ENCODE data around the gene S1PR4. TPM values are rescaled to one million over a fixed set of nuclear protein-coding genes. Genes with fewer than 3 reads are reported as not detected.

S1PR4 gene
- total RNA-seq, 2 donors from 2014 or later = not detected

GRCh38 chr19:3160219-3160618, 18.4 kb upstream of the S1PR4 start:
- Mint-ChIP-seq H3K36me3 (ENCODE audit: low read depth) (no peaks in the 10 kb centered on the region), H3K27me3 (ENCODE audit: insufficient read depth) (peaks cover 23% of the 10 kb centered on the region), H3K4me3 (no peak overlapping the region), H3K27ac (no peak overlapping the region), H3K9me3 (peaks cover 5% of the 10 kb centered on the region), H3K4me1 (peaks cover 4% of the 10 kb centered on the region)
- TF ChIP-seq, protein P1, sequence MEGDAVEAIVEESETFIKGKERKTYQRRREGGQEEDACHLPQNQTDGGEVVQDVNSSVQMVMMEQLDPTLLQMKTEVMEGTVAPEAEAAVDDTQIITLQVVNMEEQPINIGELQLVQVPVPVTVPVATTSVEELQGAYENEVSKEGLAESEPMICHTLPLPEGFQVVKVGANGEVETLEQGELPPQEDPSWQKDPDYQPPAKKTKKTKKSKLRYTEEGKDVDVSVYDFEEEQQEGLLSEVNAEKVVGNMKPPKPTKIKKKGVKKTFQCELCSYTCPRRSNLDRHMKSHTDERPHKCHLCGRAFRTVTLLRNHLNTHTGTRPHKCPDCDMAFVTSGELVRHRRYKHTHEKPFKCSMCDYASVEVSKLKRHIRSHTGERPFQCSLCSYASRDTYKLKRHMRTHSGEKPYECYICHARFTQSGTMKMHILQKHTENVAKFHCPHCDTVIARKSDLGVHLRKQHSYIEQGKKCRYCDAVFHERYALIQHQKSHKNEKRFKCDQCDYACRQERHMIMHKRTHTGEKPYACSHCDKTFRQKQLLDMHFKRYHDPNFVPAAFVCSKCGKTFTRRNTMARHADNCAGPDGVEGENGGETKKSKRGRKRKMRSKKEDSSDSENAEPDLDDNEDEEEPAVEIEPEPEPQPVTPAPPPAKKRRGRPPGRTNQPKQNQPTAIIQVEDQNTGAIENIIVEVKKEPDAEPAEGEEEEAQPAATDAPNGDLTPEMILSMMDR (conservative IDR thresholded peaks at IDR 0.05) = no peak
- no peak overlapping the region for H3K27ac ChIP-seq (ENCODE audit: low read depth, low read length)
- H3K4me1 ChIP-seq (ENCODE audit: control insufficient read depth, insufficient read depth, low read length) = no peaks in the 10 kb centered on the region
- no peak for DNase-seq
- no peaks in the 10 kb centered on the region for H3K9me3 ChIP-seq (ENCODE audit: control insufficient read depth, low read length)
- no peak overlapping the region for H3K4me3 ChIP-seq (ENCODE audit: low read length)
- no peak overlapping the region for H3K9ac ChIP-seq (ENCODE audit: extremely low read depth, low read length, poor library complexity, severe bottlenecking)
- no peaks in the 10 kb centered on the region for H3K36me3 ChIP-seq (ENCODE audit: control insufficient read depth, insufficient read depth, low read length)
- peaks cover 5% of the 10 kb centered on the region for H3K27me3 ChIP-seq (ENCODE audit: control insufficient read depth, insufficient read depth, low read length, poor library complexity, severe bottlenecking)
- WGBS, 2 experiments (ENCODE audit: insufficient coverage in 1 of 2, insufficient read length in 1 of 2) = 67 to 79% methylated on average over 2 to 3 of the region's 3 CpGs

GRCh38 chr19:3161453-3161852, 17.1 kb upstream of the S1PR4 start:
- peaks cover 4% of the 10 kb centered on the region for H3K4me1 Mint-ChIP-seq

GRCh38 chr19:3162418-3163229, 15.9 kb upstream of the S1PR4 start:
- Histone ChIP-seq H3K4me3 (ENCODE audit: low read length) (no peak overlapping the region), H3K9ac (ENCODE audit: extremely low read depth, low read length, poor library complexity, severe bottlenecking) (no peak overlapping the region), H3K4me1 (ENCODE audit: control insufficient read depth, insufficient read depth, low read length) (no peaks in the 10 kb centered on the region), H3K9me3 (ENCODE audit: control insufficient read depth, low read length) (no peaks in the 10 kb centered on the region), H3K36me3 (ENCODE audit: control insufficient read depth, insufficient read depth, low read length) (no peaks in the 10 kb centered on the region), H3K27me3 (ENCODE audit: control insufficient read depth, insufficient read depth, low read length, poor library complexity, severe bottlenecking) (peaks cover 5% of the 10 kb centered on the region), H3K27ac (ENCODE audit: low read depth, low read length) (no peak overlapping the region)
- Mint-ChIP-seq H3K27me3 (ENCODE audit: insufficient read depth) (peaks cover 26% of the 10 kb centered on the region), H3K4me1 (peaks cover 4% of the 10 kb centered on the region), H3K4me3 (no peak overlapping the region), H3K36me3 (ENCODE audit: low read depth) (no peaks in the 10 kb centered on the region), H3K27ac (no peak overlapping the region), H3K9me3 (peaks cover 5% of the 10 kb centered on the region)
- DNase-seq = no peak
- 78 to 83% methylated on average over 8 to 38 of the region's 38 CpGs for WGBS, 2 experiments (ENCODE audit: insufficient coverage in 1 of 2, insufficient read length in 1 of 2)
- TF ChIP-seq, protein P1 (conservative IDR thresholded peaks at IDR 0.05) = no peak

More at GRCh38 chr19:3161453-3161852, 17.1 kb upstream of the S1PR4 start:
- 95% methylated on average over 4 of the region's 4 CpGs; no CpG with 5 or more reads in 1 of the 2 experiments for WGBS, 2 experiments (ENCODE audit: insufficient coverage in 1 of 2, insufficient read length in 1 of 2)
- Mint-ChIP-seq H3K9me3 (peaks cover 5% of the 10 kb centered on the region), H3K4me3 (no peak overlapping the region), H3K36me3 (ENCODE audit: low read depth) (no peaks in the 10 kb centered on the region), H3K27me3 (ENCODE audit: insufficient read depth) (peaks cover 32% of the 10 kb centered on the region), H3K27ac (no peak overlapping the region)
- TF ChIP-seq, protein P1 (conservative IDR thresholded peaks at IDR 0.05) = no peak
- no peaks in the 10 kb centered on the region for H3K36me3 ChIP-seq (ENCODE audit: control insufficient read depth, insufficient read depth, low read length)
- no peak for DNase-seq
- no peak overlapping the region for H3K4me3 ChIP-seq (ENCODE audit: low read length)
- no peaks in the 10 kb centered on the region for H3K4me1 ChIP-seq (ENCODE audit: control insufficient read depth, insufficient read depth, low read length)
- no peak overlapping the region for H3K9ac ChIP-seq (ENCODE audit: extremely low read depth, low read length, poor library complexity, severe bottlenecking)
- no peaks in the 10 kb centered on the region for H3K9me3 ChIP-seq (ENCODE audit: control insufficient read depth, low read length)
- H3K27ac ChIP-seq (ENCODE audit: low read depth, low read length) = no peak overlapping the region
- peaks cover 5% of the 10 kb centered on the region for H3K27me3 ChIP-seq (ENCODE audit: control insufficient read depth, insufficient read depth, low read length, poor library complexity, severe bottlenecking)

All from endodermal cell (in vitro differentiated cells).